LNCAP (cell line): ENCODE data around the gene PRKCA.

Source experiments
- CTCF ChIP-seq: fragments of 450-650 bp; IDR thresholded peaks from 2 replicates; pipeline ENCODE4 v1.5.1; 2017; ENCODE audit warnings: mild to moderate bottlenecking

PRKCA gene

GRCh38 chr17:66664336-66664735 lies 361.9 kb downstream of the PRKCA start:
- TF ChIP-seq CTCF = no peak

GRCh38 chr17:66665194-66665593 lies 362.8 kb downstream of the PRKCA start:
- TF ChIP-seq CTCF = no peak

- TF ChIP-seq CTCF = no peak
These were observed 364.7 kb downstream of the PRKCA start for GRCh38 chr17:66667090-66667489.

- no peak for TF ChIP-seq CTCF
These were observed 365.1 kb downstream of the PRKCA start for GRCh38 chr17:66667491-66668030.

GRCh38 chr17:66670206-66670605 lies 367.8 kb downstream of the PRKCA start:
- no peak for TF ChIP-seq CTCF

- TF ChIP-seq CTCF = no peak
These were observed 368.7 kb downstream of the PRKCA start for GRCh38 chr17:66671156-66671555.

- TF ChIP-seq CTCF = peak; percentile 86
These were observed 371.4 kb downstream of the PRKCA start for GRCh38 chr17:66673668-66674276.
